Activated CD4-positive, alpha-beta memory T cell treated with anti-CD3 and anti-CD28 coated beads, Interleukin-2, amount 10 ng/mL, durations not matched to agents 7 days and 5 days (primary cell): ENCODE results near the gene NBEAL1. TPM values are rescaled to one million over a fixed set of nuclear protein-coding genes. Genes with fewer than 3 reads are reported as not detected.
"Not testable (repeated sequence)": the region's sequence is repeated elsewhere in the genome, so short reads cannot be mapped to it uniquely, and the experiment has no call there.

ENCODE experiments used
- CTCF ChIA-PET: fragments of 350-600 bp; sonication (Branson Sonifier 250); formaldehyde crosslinking; loops from one replicate; lab custom pipeline; 2021; ENCODE audit warnings: antibody characterized with exemption, inconsistent platforms; lab: Charles Lee
- POLR2A ChIA-PET: fragments of 350-600 bp; sonication (Branson Sonifier 250); formaldehyde crosslinking; loops from one replicate; lab custom pipeline; 2021; ENCODE audit warnings: antibody characterized with exemption; lab: Charles Lee
- DNase-seq: peaks from one replicate; pipeline ENCODE4 v3.0.0-alpha.2; 2020
- H3K27ac Mint-ChIP-seq: one replicate; pipeline ENCODE4 v1.8.0; 2021; ENCODE audit warnings: mild to moderate bottlenecking, mixed read lengths
- H3K27me3 Mint-ChIP-seq: one replicate; pipeline ENCODE4 v1.8.0; 2021; ENCODE audit warnings: mixed read lengths
- H3K36me3 Mint-ChIP-seq: one replicate; pipeline ENCODE4 v1.8.0; 2021; ENCODE audit warnings: low read depth, mixed read lengths
- H3K4me1 Mint-ChIP-seq: one replicate; pipeline ENCODE4 v1.8.0; 2021; ENCODE audit warnings: mixed read lengths
- H3K4me3 Mint-ChIP-seq: one replicate; pipeline ENCODE4 v1.8.0; 2021; ENCODE audit warnings: mild to moderate bottlenecking, mixed read lengths
- H3K9me3 Mint-ChIP-seq: one replicate; pipeline ENCODE4 v1.8.0; 2021; ENCODE audit warnings: mixed read lengths
- total RNA-seq, 2 experiments: library from RNA; stranded (reverse); gene quantifications; one replicate each; pipeline ENCODE4 v1.2.3, GENCODE V29; 2021

Gene NBEAL1
- total RNA-seq, 2 experiments from 2014 or later, result 11.6 to 13.3 TPM

- no peaks in the 10 kb centered on the region for H3K9me3 Mint-ChIP-seq
- CTCF ChIA-PET, result no interaction called here
- DNase-seq, result no peak
- no peak overlapping the region for H3K27ac Mint-ChIP-seq
- no peaks in the 10 kb centered on the region for H3K4me1 Mint-ChIP-seq
- H3K36me3 Mint-ChIP-seq, result peaks cover 6% of the 10 kb centered on the region
- POLR2A ChIA-PET, result no interaction called here
- no peaks in the 10 kb centered on the region for H3K27me3 Mint-ChIP-seq
- H3K4me3 Mint-ChIP-seq, result no peak overlapping the region
Observed at GRCh38 chr2:203045867-203046266, 31.2 kb downstream of the NBEAL1 start.

DNA sequence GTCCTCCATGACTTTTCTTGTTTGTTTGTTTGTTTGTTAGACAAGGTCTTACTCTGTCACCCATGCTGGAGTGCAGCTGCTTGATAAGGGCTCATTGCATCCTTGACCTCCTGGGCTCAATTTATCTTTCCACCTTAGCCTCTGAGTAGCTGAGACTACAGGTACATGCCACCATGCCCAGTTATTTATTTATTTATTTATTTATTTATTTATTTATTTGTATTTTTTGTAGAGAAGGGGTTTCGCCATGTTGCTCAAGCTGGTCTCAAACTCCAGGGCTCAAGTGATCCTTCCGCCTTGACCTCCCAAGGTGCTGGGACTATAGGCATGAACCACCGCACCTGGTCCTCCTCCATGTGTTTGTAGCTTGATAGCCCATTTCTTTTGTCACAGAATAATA, 37.9 kb downstream of the NBEAL1 start:
- POLR2A ChIA-PET, result no interaction called here
- no peak for DNase-seq
- H3K4me3 Mint-ChIP-seq, result no peak overlapping the region
- no peaks in the 10 kb centered on the region for H3K27me3 Mint-ChIP-seq
- no peaks in the 10 kb centered on the region for H3K4me1 Mint-ChIP-seq
- H3K36me3 Mint-ChIP-seq, result peaks cover 3% of the 10 kb centered on the region
- H3K9me3 Mint-ChIP-seq, result no peaks in the 10 kb centered on the region
- CTCF ChIA-PET, result no interaction called here
- H3K27ac Mint-ChIP-seq, result no peak overlapping the region

DNA sequence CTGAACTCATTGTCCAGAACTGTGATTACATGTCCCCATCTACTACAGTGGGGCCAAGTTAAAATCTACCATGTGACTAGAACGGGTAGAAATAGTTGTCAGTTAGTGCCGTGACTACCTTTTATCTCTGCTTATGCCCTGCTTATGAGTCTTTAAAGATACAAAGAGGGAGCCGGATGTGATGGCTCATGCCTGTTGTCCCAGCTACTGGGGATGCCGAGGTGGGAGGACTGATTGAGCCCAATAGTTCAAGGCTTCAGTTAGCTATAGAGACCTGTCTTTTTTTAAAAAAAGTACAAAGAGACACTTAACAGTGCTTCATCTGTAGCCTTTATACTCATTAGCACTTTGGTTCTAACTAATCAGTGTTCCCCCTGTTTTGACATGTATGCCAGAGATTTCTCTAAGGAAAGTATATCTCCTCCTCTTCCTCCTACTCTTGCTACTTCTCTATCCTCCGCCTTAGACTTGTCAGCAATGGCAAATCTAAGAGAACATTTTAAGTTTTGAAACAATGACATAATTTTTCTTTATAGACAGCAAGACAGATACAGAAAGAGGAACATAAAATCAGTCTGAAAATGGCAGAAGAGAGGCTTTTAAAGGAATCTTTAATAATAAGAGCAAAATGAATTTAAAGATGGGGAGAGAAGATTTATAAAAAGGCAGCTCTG, 45.0 kb downstream of the NBEAL1 start:
- ChIA-PET POLR2A (no interaction called here), CTCF (no interaction called here)
- Mint-ChIP-seq H3K36me3 (peaks cover 8% of the 10 kb centered on the region), H3K4me3 (no peak overlapping the region), H3K27me3 (no peaks in the 10 kb centered on the region), H3K27ac (no peak overlapping the region), H3K4me1 (no peaks in the 10 kb centered on the region), H3K9me3 (no peaks in the 10 kb centered on the region)
- DNase-seq, result no peak

- Mint-ChIP-seq H3K4me3 (no peak overlapping the region), H3K9me3 (no peaks in the 10 kb centered on the region), H3K27ac (no peak overlapping the region), H3K36me3 (peaks cover 8% of the 10 kb centered on the region), H3K4me1 (no peaks in the 10 kb centered on the region), H3K27me3 (no peaks in the 10 kb centered on the region)
- no peak for DNase-seq
- ChIA-PET POLR2A (no interaction called here), CTCF (no interaction called here)
Observed at GRCh38 chr2:203061346-203061745, 46.7 kb downstream of the NBEAL1 start.

GRCh38 chr2:203062126-203062525, 47.5 kb downstream of the NBEAL1 start:
- H3K4me1 Mint-ChIP-seq, result no peaks in the 10 kb centered on the region
- no peak for DNase-seq

GRCh38 chr2:203066519-203067091, 51.9 kb downstream of the NBEAL1 start:
- CTCF ChIA-PET, H3K36me3 Mint-ChIP-seq, H3K27ac Mint-ChIP-seq, H3K27me3 Mint-ChIP-seq, H3K9me3 Mint-ChIP-seq, DNase-seq, H3K4me1 Mint-ChIP-seq, POLR2A ChIA-PET, H3K4me3 Mint-ChIP-seq: not testable (repeated sequence)

More at GRCh38 chr2:203062126-203062525, 47.5 kb downstream of the NBEAL1 start:
- Mint-ChIP-seq H3K27ac (no peak overlapping the region), H3K36me3 (peaks cover 8% of the 10 kb centered on the region), H3K27me3 (no peaks in the 10 kb centered on the region), H3K9me3 (no peaks in the 10 kb centered on the region), H3K4me3 (no peak overlapping the region)
- ChIA-PET POLR2A (no interaction called here), CTCF (no interaction called here)

- no peaks in the 10 kb centered on the region for H3K27me3 Mint-ChIP-seq
- CTCF ChIA-PET, result no interaction called here
- POLR2A ChIA-PET, result no interaction called here
- no peaks in the 10 kb centered on the region for H3K4me1 Mint-ChIP-seq
- H3K4me3 Mint-ChIP-seq, result no peak overlapping the region
- no peak overlapping the region for H3K27ac Mint-ChIP-seq
- H3K36me3 Mint-ChIP-seq, result no peaks in the 10 kb centered on the region
- no peak for DNase-seq
- H3K9me3 Mint-ChIP-seq, result no peaks in the 10 kb centered on the region
Observed at GRCh38 chr2:203070701-203071100, 56.0 kb downstream of the NBEAL1 start.

DNA sequence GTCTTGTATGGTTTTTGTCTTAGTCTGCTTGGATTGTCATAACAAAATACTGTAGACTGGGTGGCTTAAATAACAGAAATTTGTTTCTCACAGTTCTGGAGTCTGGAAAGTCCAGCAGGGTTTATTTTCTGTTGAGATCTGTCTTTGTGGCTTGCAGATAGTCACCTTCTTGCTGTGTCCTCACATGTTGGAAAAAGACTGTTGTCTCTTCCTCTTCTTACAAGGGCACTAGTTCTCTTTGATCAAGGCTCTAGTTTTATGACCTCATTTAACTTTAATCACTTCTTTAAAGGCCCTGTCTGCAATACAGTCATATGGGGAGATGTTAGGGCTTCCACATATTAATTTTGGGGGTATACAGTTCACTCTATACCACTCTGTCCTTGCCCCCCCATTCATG, 56.5 kb downstream of the NBEAL1 start:
- POLR2A ChIA-PET, result no interaction called here
- CTCF ChIA-PET, result no interaction called here
- Mint-ChIP-seq H3K9me3 (no peaks in the 10 kb centered on the region), H3K4me1 (no peaks in the 10 kb centered on the region), H3K27me3 (no peaks in the 10 kb centered on the region), H3K4me3 (no peak overlapping the region), H3K27ac (no peak overlapping the region), H3K36me3 (no peaks in the 10 kb centered on the region)
- no peak for DNase-seq

GRCh38 chr2:203072371-203072770, 57.7 kb downstream of the NBEAL1 start:
- H3K4me3 Mint-ChIP-seq, result no peak overlapping the region

GRCh38 chr2:203077451-203077850, 62.8 kb downstream of the NBEAL1 start:
- H3K9me3 Mint-ChIP-seq, result no peaks in the 10 kb centered on the region
- no peaks in the 10 kb centered on the region for H3K36me3 Mint-ChIP-seq
- no peak for DNase-seq
- ChIA-PET CTCF (interaction anchor here (1.2 kb wide), 1 partner anchor 16 kb away, joined by 4 read pairs; no protein-coding TSS in a partner anchor), POLR2A (no interaction called here)
- H3K4me1 Mint-ChIP-seq, result no peaks in the 10 kb centered on the region
- no peak overlapping the region for H3K27ac Mint-ChIP-seq
- no peak overlapping the region for H3K4me3 Mint-ChIP-seq
- no peaks in the 10 kb centered on the region for H3K27me3 Mint-ChIP-seq

More at GRCh38 chr2:203072371-203072770, 57.7 kb downstream of the NBEAL1 start:
- ChIA-PET CTCF (no interaction called here), POLR2A (interaction anchor here (0.8 kb wide), 1 partner anchor 102 kb away, joined by 3 read pairs; no protein-coding TSS in a partner anchor)
- no peak for DNase-seq
- Mint-ChIP-seq H3K4me1 (no peaks in the 10 kb centered on the region), H3K27me3 (no peaks in the 10 kb centered on the region), H3K9me3 (no peaks in the 10 kb centered on the region), H3K27ac (no peak overlapping the region), H3K36me3 (no peaks in the 10 kb centered on the region)

GRCh38 chr2:203080447-203081045, 65.9 kb downstream of the NBEAL1 start:
- CTCF ChIA-PET, result interaction anchor here (0.6 kb wide), 1 partner anchor 11 kb away, joined by 4 read pairs; no protein-coding TSS in a partner anchor
- no peaks in the 10 kb centered on the region for H3K27me3 Mint-ChIP-seq

GRCh38 chr2:203083328-203083727, 68.7 kb downstream of the NBEAL1 start:
- no peak for DNase-seq
- H3K27me3 Mint-ChIP-seq, result no peaks in the 10 kb centered on the region
- H3K27ac Mint-ChIP-seq, result no peak overlapping the region
- no peaks in the 10 kb centered on the region for H3K36me3 Mint-ChIP-seq
- CTCF ChIA-PET, result interaction anchor here (0.6 kb wide), 1 partner anchor 248 kb away, joined by 3 read pairs; no protein-coding TSS in a partner anchor
- POLR2A ChIA-PET, result no interaction called here
- H3K4me1 Mint-ChIP-seq, result peaks cover 10% of the 10 kb centered on the region
- no peaks in the 10 kb centered on the region for H3K9me3 Mint-ChIP-seq
- no peak overlapping the region for H3K4me3 Mint-ChIP-seq

More at GRCh38 chr2:203080447-203081045, 65.9 kb downstream of the NBEAL1 start:
- Mint-ChIP-seq H3K4me1 (peaks cover 10% of the 10 kb centered on the region), H3K9me3 (no peaks in the 10 kb centered on the region), H3K4me3 (no peak overlapping the region), H3K36me3 (no peaks in the 10 kb centered on the region), H3K27ac (no peak overlapping the region)
- DNase-seq, result no peak
- POLR2A ChIA-PET, result no interaction called here

- H3K36me3 Mint-ChIP-seq, POLR2A ChIA-PET, H3K9me3 Mint-ChIP-seq, DNase-seq, H3K4me3 Mint-ChIP-seq, H3K27ac Mint-ChIP-seq, H3K27me3 Mint-ChIP-seq: not testable (repeated sequence)
- CTCF ChIA-PET, result interaction anchor here (0.7 kb wide), 1 partner anchor 99 kb away, joined by 3 read pairs; no protein-coding TSS in a partner anchor
- H3K4me1 Mint-ChIP-seq, result peaks cover 10% of the 10 kb centered on the region
Observed at GRCh38 chr2:203086381-203086780, 71.7 kb downstream of the NBEAL1 start.
